ENCODE data around the gene SEC24C. TPM values are rescaled to one million over a fixed set of nuclear protein-coding genes. Genes with fewer than 3 reads are reported as not detected.
A peak's percentile ranks its signal among the peaks of the same experiment; 100 is the strongest.

SEC24C gene
- polyA plus RNA-seq, 1 experiment = 86.9 TPM

GRCh38 chr10:73765066-73765465 is 20.9 kb downstream of the SEC24C start:
- ChIA-PET CTCF (interaction anchor here (1.3 kb wide), 1 partner anchor 236 kb away, joined by 4 read pairs; no protein-coding TSS in a partner anchor), POLR2A (no interaction called here)
- DNase-seq (ENCODE audit: low read depth, low spot score) = no peak
- no peak overlapping the region for H3K27ac ChIP-seq (ENCODE audit: low read depth, low read length)
- TF ChIP-seq, protein P1, sequence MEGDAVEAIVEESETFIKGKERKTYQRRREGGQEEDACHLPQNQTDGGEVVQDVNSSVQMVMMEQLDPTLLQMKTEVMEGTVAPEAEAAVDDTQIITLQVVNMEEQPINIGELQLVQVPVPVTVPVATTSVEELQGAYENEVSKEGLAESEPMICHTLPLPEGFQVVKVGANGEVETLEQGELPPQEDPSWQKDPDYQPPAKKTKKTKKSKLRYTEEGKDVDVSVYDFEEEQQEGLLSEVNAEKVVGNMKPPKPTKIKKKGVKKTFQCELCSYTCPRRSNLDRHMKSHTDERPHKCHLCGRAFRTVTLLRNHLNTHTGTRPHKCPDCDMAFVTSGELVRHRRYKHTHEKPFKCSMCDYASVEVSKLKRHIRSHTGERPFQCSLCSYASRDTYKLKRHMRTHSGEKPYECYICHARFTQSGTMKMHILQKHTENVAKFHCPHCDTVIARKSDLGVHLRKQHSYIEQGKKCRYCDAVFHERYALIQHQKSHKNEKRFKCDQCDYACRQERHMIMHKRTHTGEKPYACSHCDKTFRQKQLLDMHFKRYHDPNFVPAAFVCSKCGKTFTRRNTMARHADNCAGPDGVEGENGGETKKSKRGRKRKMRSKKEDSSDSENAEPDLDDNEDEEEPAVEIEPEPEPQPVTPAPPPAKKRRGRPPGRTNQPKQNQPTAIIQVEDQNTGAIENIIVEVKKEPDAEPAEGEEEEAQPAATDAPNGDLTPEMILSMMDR (IDR thresholded peaks at IDR 0.05; ENCODE audit: low read depth, low read length) = no peak
- H3K27me3 ChIP-seq (ENCODE audit: control insufficient read depth, insufficient read depth, low read length) = no peaks in the 10 kb centered on the region
- H3K9me3 ChIP-seq (ENCODE audit: control insufficient read depth, insufficient read depth, low read length) = no peaks in the 10 kb centered on the region
- no peak overlapping the region for H3K4me3 ChIP-seq (ENCODE audit: low read depth, low read length)

- no peak for DNase-seq (ENCODE audit: low read depth, low spot score)
- no peaks in the 10 kb centered on the region; the same call in 1 of the 2 replicates for H3K9me3 ChIP-seq (ENCODE audit: control insufficient read depth, insufficient read depth, low read length)
- ChIA-PET CTCF (no interaction called here), POLR2A (no interaction called here)
- H3K4me3 ChIP-seq (ENCODE audit: low read depth, low read length) = no peak overlapping the region
- H3K27ac ChIP-seq (ENCODE audit: low read depth, low read length) = no peak overlapping the region
- H3K27me3 ChIP-seq (ENCODE audit: control insufficient read depth, insufficient read depth, low read length) = no peaks in the 10 kb centered on the region
- TF ChIP-seq, protein P1 (IDR thresholded peaks at IDR 0.05; ENCODE audit: low read depth, low read length) = no peak
Measured at GRCh38 chr10:73768881-73769280, 24.7 kb downstream of the SEC24C start.

DNA sequence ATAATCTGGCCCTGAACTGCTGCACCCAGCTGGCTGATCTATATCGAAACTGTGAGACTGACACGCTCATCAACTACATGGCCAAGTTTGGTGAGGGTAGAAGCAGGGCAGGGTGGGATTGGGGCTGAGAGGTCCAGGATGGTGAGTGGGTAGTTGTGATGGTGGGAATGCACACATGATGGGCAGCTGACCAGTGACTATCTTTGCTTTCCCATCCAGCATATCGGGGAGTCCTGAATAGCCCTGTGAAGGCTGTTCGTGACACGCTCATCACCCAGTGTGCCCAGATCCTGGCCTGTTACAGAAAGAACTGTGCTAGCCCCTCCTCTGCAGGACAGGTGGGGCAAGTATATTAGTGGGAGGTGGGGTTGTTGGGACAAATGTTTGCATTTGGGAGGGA is 25.2 kb downstream of the SEC24C start:
- no peaks in the 10 kb centered on the region for H3K27me3 ChIP-seq (ENCODE audit: control insufficient read depth, insufficient read depth, low read length)
- H3K4me3 ChIP-seq (ENCODE audit: low read depth, low read length) = no peak overlapping the region
- ChIA-PET POLR2A (no interaction called here), CTCF (no interaction called here)
- TF ChIP-seq, protein P1 (IDR thresholded peaks at IDR 0.05; ENCODE audit: low read depth, low read length) = no peak
- no peak for DNase-seq (ENCODE audit: low read depth, low spot score)
- no peaks in the 10 kb centered on the region; the same call in 1 of the 2 replicates for H3K9me3 ChIP-seq (ENCODE audit: control insufficient read depth, insufficient read depth, low read length)
- H3K27ac ChIP-seq (ENCODE audit: low read depth, low read length) = no peak overlapping the region

- CTCF ChIA-PET = no interaction called here
- TF ChIP-seq, protein P1 (IDR thresholded peaks at IDR 0.05; ENCODE audit: low read depth, low read length) = no peak
Measured at GRCh38 chr10:73771722-73772280, 27.6 kb downstream of the SEC24C start.

More at GRCh38 chr10:73771722-73772280, 27.6 kb downstream of the SEC24C start:
- peak; percentile 36 for DNase-seq (ENCODE audit: low read depth, low spot score)
- Histone ChIP-seq H3K4me3 (ENCODE audit: low read depth, low read length) (peak overlapping the region; percentile 80), H3K9me3 (ENCODE audit: control insufficient read depth, insufficient read depth, low read length) (no peaks in the 10 kb centered on the region; the same call in 1 of the 2 replicates), H3K27me3 (ENCODE audit: control insufficient read depth, insufficient read depth, low read length) (no peaks in the 10 kb centered on the region), H3K27ac (ENCODE audit: low read depth, low read length) (peak overlapping the region; percentile 87)
- POLR2A ChIA-PET = interaction anchor here (0.6 to 3.1 kb wide), 5 partner anchors 9 to 310 kb away, joined by 3 to 28 read pairs (median 10); partner anchors contain the start of genes CHCHD1, SEC24C and ZSWIM8
